Central memory CD4-positive, alpha-beta T cell (primary cell): ENCODE measurements around the gene SLC25A3.
"Not testable (repeated sequence)": the region's sequence is repeated elsewhere in the genome, so short reads cannot be mapped to it uniquely, and the experiment has no call there.

ENCODE experiments used
- DNase-seq: peaks from one replicate; pipeline ENCODE4 v3.0.0; 2022

Gene SLC25A3

DNA sequence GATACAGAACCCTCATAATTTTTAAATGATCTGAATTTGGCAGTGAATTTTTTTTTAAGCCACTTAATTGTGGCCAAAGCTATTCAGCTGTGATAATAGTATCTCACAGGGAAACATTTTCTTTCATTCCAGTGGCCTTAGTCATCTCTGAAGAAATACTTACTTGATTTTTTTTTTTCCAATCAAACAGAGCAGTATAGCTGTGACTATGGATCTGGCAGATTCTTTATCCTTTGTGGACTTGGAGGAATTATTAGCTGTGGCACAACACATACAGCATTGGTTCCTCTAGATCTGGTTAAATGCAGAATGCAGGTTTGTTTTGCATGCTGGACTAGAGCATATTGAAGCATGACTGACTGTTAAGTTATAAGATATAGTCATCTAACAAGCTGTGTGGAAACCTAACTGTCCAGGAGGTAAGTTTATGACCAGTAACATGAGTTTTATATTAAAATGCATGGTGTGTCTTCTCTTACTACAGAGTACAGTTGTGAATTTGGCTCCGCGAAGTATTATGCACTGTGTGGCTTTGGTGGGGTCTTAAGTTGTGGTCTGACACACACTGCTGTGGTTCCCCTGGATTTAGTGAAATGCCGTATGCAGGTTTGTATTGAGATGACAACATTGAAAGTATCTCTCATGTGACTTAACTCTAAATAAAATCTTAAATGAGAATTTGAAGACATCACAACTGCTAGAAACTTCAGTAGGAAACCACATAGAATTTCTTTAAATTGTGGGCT, 1.9 kb downstream of the SLC25A3 start:
- DNase-seq = peak; percentile 14

DNA sequence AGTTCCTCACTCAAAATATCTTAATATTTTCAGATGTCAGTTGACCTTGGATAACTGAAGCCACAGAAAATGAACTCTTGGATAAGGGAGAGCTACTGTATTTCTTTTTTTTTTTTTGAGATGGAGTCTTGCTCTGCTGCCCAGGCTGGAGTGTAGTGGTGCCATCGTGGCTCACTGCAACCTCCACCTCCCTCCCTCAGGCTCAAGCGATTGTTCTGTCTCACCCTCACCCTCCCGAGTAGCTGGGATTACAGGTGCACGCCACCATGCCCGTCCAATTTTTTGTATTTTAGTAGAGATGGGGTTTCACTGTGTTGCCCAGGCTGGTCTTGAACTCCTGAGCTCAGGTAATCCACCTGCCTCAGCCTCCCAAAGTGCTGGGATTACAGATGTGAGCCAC, 3.8 kb downstream of the SLC25A3 start:
- DNase-seq = not testable (repeated sequence)

DNA sequence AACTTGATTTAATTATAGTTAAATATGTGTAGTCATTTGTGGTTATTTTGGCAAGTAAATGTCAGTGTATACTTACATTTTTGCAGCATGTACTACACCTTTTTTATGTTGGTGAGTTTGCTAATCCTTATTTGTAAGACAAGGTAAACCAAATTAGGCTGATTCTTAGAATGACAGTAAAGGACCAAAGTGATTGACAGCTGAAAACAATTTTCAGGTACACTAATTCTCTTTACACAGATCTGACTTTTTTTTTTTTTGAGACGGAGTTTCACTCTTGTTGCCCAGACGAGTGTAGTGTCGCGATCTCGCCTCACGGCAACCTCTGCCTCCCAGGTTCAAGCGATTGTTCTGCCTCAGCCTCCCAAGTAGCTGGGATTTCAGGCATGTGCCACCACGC, 8.4 kb downstream of the SLC25A3 start:
- no peak for DNase-seq

DNA sequence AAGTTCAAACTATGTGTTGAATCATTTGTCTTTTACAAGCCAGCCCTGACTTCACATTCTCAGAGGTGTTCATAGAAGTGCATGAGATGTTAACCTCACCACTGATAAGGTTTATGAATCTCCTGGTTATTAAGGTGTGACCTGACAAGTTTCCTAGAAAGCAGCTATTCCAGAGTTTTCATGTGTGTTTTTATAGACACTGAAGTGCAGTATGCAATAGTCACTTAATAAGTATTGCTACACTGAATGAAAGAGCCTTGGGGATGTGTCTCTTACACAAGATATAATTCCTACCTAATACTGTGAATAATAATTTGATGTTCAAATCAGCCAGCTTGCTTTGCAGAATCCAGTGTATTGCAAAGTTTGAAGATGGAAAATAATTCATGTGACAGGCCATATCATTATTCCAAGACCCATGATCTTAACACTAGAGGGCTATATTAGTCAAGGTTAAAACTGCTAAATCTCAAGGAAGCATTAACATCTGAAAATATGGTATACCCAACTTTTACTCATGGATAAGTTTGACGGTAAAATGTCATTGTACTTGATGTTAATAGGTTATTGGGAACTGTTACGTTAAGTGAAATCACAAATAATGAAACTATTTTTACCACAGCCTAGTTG, 13.0 kb downstream of the SLC25A3 start:
- DNase-seq = no peak

DNA sequence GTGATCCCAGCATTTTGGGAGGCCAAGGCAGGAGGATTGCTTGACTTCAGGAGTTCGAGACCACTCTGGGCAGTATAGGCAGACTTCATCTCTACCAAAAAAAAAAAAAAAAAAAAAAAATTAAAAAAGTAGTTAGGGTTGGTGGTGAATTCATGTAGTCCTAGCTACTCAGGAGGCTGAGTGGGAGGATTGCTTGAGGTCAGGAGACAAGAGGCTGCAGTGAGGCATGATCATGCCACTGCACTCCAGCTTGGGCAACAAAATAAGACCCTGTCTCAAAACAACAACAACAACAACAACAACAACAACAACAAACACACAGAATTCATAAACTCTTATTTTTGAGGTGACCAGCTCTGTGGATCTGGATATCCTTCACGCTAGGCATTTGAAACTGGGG, 17.1 kb downstream of the SLC25A3 start:
- DNase-seq = no peak

DNA sequence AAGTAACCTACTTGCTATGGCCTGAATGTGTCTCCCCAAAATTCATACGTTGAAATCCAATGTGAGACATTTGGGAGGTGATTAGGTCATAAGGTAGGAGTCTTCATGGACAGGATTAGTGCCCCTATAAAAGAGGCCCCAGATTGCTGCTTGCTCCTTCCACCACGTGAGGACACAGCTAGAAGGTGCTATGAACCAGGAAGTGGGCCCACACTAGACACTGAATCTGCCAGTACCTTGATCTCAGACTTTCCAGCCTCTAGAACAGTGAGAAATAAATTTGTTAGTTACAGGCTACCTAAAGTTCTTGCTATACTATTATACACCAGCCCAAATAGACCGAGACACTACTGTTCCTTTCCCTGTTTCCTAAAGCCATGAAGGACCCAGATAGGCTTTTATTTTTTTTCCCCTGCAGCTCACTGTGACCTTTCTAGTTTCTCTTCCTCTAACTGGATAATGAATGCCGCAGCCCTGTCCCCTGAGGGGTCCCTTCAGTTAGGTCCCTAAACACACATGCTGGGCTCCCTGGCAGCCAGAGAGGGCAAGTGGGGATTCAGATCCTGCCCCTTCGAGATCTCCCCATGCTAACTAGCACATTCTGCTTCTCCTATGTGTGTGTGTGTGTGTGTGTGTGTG, 19.3 kb downstream of the SLC25A3 start:
- DNase-seq = no peak

DNA sequence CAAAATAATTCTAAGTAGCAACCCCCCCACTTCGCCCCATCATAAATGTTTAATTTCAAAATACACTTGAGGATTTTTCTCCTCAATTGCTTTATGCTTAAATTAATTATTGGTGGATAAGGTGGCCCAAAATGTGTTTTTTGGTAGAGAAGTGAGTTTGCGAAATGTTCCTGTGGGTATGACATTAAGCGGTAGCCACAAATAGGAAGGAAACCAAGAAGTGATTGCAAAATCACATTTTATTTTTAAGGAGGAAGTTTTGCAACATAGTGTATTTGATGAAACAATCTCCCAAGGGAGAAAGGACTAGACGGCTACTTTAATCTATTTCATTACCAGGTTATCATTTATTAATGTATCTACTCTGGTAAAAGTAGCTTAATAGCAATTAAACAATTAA, 25.5 kb downstream of the SLC25A3 start:
- DNase-seq = no peak

DNA sequence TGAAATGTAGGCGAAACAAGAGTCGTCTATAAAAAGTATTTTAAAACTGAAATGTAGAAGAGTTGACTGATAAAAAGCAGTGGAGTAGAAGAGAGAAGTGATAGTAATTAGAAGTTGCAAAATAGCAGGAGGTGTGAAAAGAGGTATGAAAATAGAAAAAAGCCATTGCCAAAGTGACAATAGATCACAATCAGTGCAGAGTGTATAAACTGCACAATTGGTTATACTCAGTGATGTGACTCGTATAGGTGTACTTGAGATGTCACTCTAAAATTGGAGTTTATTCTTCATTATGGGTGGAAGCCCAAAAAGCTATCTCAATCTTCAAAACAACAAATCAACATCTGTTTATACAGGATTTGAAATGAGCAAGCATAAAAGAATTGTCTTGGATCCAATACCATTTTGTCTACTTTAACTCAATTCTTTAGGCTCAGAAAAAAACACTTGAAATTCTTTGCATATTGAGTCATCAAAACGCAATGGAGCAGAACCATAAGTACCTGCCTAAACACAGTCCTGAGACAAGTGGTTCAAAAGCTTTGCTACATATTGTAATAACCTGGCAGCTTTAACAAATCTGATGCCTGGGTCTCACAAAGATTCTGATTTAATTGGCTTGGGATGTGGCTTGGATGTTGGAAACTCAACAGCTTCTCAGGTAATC, 42.3 kb downstream of the SLC25A3 start:
- DNase-seq = no peak

DNA sequence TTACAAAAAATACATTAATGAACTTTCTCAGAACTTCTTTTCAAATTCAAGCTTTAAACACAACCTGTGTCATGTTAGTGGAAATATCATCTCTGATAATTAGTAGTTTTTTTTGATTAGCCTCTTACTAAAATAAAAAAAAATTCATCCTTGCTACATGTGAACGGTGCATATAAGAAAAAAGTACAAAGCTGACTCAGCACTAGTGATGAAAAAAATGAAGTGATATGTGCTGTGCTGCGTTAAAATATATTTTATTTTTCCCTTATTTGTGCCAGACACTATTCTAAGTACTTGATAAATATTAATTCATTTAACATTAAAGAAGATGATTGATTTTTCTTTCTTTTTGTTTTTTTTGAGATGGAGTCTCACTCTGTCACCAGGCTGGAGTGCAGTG, 43.6 kb downstream of the SLC25A3 start:
- DNase-seq = no peak

DNA sequence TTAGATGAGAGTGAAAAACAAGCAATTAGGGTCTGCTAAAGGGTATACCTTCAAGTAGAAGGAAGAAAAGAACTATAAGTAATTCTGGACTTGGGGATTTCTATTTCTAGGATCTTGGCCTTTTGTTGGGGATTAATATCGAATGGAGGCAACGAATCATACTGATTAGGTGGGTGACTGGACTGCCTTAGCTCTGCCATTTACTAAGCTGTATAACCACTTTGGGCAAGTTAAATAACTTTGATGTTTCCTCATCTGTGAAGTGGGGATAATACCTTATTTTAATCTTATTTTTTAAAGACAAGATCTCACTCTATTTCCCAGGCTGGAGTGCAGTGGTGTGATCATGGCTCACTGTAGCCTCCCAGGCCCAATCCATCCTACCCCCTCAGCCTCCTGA, 44.5 kb downstream of the SLC25A3 start:
- no peak for DNase-seq

DNA sequence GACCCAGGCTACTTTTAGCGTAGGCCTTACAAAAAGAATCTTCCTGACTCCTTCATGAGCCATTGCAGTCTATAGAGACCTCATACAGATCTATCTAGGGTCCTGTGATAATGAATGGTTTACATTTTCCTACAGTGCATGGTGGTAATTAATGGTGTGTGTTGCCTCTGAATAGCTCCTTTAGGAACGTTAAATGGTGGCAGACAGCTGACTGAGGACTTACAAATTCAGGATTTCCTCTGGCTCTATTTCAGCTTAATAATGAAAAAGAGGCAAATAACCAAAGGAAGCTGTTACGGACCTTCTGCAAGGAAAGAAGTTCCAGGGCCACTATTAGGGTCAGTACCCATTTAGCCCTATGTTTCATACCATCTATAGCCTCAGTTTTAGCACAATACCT, 46.0 kb downstream of the SLC25A3 start:
- no peak for DNase-seq

DNA sequence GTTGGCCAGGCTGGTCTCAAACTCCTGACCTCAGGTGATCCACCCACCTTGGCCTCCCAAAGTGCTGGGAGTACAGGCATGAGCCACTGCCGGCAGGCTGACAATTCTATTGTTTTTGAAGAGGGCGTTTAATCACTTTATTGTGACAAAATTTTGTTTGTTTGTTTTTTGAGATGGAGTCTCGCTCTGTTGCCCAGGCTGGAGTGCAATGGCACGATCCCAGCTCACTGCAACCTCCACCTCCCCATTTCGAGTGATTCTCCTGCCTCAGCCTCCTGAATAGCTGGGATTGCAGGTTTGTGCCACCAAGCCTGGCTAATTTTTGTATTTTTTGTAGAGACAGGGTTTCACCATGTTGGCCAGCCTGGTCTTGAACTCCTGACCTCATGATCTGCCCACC, 49.3 kb downstream of the SLC25A3 start:
- not testable (repeated sequence) for DNase-seq

DNA sequence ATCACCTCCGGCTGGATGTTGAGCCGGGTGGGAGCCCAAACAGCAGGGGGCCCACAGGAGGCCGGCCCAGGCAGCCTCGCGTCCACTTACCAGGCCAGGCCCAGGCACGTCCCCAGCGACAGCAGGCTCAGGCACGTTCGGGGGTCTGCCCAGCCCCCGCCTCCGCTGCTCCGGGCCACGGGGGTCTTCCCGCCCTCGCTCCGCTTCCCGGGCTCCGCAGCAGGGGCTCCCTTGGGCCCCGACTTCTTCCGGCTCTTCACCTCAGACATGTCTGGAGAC, 50.9 kb downstream of the SLC25A3 start:
- DNase-seq = no peak

DNA sequence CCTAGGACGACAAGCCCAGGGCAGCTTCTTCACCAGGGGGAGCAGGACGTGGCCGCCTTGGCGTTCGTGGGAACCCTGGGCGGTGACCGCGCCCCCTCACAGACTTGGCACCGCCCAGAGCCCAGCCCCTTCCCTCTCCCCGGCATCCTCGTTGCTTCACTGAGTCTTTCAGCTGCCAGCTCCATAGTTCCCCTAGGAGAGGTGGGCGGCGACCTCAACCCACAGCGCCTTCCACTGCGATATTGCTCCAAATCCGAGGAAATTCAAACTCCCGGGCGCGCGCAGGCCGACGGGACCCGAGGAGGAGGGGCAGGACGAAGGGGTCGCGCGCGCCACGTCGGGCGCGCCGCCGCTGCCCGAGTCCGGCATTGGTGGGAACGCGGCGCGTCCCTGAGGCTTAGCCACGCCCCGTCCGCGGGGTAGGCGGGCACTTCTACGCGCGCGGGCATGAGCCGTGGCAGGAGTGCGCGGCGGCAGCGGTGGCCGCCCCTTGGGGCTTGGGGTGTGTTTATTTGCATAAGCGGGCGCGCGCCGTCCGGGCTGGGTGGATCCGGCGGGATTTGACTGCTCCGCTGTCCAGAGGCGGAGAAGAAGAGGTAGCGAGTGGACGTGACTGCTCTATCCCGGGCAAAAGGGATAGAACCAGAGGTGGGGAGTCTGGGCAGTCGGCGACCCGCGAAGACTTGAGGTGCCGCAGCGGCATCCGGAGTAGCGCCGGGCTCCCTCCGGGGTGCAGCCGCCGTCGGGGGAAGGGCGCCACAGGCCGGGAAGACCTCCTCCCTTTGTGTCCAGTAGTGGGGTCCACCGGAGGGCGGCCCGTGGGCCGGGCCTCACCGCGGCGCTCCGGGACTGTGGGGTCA, 51.5 kb downstream of the SLC25A3 start, which contains the start of the genes APAF1 and IKBIP:
TSS of gene APAF1 (plus strand) at position 579 of the 860 bp plus-strand sequence. CDS start 3,070 bp downstream, outside the sequence.
TSS of gene IKBIP (minus strand) at position 77 of the 860 bp plus-strand sequence. CDS start 87 bp downstream, outside the sequence.
- DNase-seq = peak; percentile 95

DNA sequence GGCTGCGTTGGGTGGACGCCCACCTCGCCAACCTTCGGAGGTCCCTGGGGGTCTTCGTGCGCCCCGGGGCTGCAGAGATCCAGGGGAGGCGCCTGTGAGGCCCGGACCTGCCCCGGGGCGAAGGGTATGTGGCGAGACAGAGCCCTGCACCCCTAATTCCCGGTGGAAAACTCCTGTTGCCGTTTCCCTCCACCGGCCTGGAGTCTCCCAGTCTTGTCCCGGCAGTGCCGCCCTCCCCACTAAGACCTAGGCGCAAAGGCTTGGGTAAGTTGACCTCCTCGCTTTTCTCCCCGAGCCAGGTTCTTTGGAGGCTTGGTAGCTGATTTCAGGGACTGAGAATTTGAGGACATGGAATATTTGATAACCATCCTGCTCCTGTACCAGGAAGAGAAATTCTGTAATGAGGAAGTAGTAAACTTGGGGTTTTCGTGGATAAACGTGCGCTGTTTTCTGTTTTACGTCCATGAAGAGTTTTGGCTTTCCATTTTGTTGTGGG, 52.1 kb downstream of the SLC25A3 start:
- peak; percentile 10 for DNase-seq

DNA sequence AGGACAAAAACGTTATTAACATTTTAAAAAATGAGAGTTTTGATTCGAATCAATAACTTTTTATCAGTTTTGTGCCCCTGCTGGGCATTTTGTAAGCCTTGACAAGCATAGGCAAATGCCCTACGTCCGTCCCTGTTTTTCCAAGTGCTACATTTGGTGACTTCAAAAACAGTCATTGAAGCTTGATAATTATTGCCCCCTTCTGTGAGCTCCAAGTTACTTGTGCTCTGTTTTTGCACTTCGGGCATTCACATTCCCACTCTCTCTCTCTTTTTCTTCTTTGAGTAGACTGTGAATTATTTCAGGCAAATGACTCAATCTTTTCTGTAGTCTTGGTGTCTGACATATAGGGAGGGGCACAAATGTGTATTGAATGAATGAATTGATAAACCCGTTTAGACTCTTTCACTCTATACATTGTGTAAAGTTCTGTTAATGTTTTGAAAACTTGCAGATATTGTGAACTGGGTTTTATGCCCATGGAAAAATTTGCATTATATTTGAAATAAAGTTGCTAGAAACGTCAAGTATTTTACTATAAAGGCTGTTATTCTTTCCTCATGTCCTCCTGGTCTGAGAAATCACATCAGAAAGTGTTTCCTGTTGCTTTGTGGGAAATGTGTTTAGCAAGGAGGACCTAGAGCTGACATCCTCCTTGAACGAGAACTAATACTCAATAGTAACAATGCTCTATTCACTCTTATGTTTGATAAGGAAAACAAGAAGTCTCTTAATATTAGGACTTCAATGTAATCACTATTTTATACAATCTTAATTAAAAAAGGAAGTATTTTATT, 53.0 kb downstream of the SLC25A3 start:
- no peak for DNase-seq

DNA sequence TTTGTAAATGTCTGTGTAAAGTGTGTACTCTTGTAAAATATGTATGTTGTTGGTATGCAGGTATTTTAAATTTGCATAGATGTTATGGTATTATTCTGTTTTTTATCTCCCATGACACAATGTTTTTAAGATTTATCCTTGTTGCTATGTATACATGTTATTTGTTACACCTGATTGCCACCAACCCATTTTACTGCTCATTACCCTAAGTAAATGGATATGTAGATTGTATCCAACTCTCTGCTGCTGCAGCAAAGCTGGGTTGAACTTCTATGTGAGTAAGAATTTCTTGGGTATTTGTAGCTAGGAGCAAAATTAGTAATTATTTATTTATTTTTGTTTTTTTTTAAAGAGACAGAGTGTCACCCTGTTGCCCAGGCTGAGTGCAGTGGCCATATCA, 57.8 kb downstream of the SLC25A3 start:
- no peak for DNase-seq

DNA sequence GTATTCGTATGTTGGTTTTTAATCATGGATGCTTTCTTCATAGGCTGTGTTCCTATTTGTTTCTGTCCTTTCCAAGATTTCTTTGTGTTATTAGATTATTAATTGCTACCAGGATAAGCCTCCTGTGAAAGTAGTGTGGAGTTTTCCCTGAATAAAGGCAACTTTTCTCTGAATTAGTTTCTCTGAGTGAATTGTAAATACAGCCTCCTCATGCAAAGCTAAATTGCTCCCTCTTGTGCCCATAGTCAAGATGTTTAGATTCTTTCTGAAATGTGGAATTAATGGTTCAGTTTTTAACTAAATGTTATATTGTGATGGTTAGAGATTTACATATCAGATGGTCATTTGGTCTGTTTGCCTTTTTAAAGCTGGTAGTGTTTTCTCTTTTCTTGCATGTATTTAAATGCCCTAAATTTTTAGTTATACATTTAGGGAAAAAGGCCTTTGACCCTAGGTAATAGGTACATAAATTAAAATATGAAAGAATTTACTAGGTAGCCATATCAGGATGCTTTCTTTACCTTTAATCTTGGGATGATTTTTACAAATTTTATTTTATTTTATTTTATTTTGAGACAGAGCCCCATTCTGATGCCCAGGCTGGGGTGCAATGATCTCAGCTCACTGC, 60.5 kb downstream of the SLC25A3 start:
- peak; percentile 49 for DNase-seq
